ENCODE results near the gene MBD3.

DNA sequence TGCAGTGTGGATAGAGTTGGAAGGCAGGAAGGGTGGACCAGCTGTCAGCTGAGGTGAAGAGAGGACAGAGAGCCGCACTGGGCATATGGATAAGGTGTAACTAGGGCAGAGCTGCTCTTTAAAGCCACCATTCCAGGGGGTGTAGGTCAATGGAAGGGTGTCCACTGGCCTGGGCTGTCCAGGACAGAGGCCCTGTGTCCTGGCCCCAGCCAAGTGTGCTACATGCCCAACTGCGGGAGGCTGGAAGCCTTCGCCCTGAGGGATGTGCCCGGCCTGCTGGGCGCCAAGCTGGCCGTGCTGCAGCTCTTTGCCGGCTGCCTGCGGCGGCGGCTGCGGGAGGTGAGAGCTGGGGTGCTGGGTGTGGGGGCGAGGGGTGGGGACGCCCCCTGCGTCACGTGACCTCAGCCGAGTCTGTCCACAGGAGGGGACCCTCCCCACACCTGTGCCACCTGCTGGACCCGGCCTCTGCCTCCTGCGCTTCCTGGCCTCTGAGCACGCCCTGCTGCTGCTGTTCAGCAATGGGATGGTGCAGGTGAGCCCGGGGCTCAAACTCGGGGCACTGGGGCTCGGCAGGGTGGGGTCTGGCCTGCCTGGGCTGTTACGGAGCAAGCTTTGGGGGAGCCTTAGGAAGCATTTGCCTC lies 59.0 kb downstream of the MBD3 start:
- no peak for TF ChIP-seq EZH2 (optimal IDR thresholded peaks at IDR 0.05; ENCODE audit: low read depth, low read length)
- TF ChIP-seq, protein P1, sequence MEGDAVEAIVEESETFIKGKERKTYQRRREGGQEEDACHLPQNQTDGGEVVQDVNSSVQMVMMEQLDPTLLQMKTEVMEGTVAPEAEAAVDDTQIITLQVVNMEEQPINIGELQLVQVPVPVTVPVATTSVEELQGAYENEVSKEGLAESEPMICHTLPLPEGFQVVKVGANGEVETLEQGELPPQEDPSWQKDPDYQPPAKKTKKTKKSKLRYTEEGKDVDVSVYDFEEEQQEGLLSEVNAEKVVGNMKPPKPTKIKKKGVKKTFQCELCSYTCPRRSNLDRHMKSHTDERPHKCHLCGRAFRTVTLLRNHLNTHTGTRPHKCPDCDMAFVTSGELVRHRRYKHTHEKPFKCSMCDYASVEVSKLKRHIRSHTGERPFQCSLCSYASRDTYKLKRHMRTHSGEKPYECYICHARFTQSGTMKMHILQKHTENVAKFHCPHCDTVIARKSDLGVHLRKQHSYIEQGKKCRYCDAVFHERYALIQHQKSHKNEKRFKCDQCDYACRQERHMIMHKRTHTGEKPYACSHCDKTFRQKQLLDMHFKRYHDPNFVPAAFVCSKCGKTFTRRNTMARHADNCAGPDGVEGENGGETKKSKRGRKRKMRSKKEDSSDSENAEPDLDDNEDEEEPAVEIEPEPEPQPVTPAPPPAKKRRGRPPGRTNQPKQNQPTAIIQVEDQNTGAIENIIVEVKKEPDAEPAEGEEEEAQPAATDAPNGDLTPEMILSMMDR (IDR thresholded peaks at IDR 0.05; ENCODE audit: low read length) = no peak
